ENCODE data around the gene DOCK3. TPM values are rescaled to one million over a fixed set of nuclear protein-coding genes. Genes with fewer than 3 reads are reported as not detected.

Gene DOCK3
- total RNA-seq, 1 experiment from 2014 or later: 5.6 TPM

- ChIA-PET POLR2A (no interaction called here), CTCF (interaction anchor here (1.3 to 1.9 kb wide), 2 partner anchors 25 to 96 kb away, joined by 3 to 6 read pairs; no protein-coding TSS in a partner anchor)
- Mint-ChIP-seq H3K36me3 (no peaks in the 10 kb centered on the region), H3K27ac (no peak overlapping the region), H3K9me3 (no peaks in the 10 kb centered on the region), H3K27me3 (ENCODE audit: low read depth) (no peaks in the 10 kb centered on the region), H3K4me3 (no peak overlapping the region), H3K4me1 (no peaks in the 10 kb centered on the region)
- ATAC-seq (no peak), DNase-seq (ENCODE audit: low spot score) (no peak)
- no peak for TF ChIP-seq ZNF138 (CRISPR knock-in tag; conservative IDR thresholded peaks at IDR 0.05)
- no peak for TF ChIP-seq USF1 (CRISPR knock-in tag; IDR thresholded peaks at IDR 0.05)
- no peak for TF ChIP-seq AR (CRISPR knock-in tag; IDR thresholded peaks at IDR 0.05)
- TF ChIP-seq CTCF (IDR thresholded peaks at IDR 0.05): no peak
- TF ChIP-seq ERG (CRISPR knock-in tag; IDR thresholded peaks at IDR 0.05): no peak
- no peak for TF ChIP-seq AFF4 (CRISPR knock-in tag; IDR thresholded peaks at IDR 0.05; ENCODE audit: borderline replicate concordance)
- no peak for TF ChIP-seq HMGA2 (CRISPR knock-in tag; IDR thresholded peaks at IDR 0.05)
- TF ChIP-seq JUN (CRISPR knock-in tag; IDR thresholded peaks at IDR 0.05): no peak
- no peak for TF ChIP-seq FOXP4 (CRISPR knock-in tag; IDR thresholded peaks at IDR 0.05)
- TF ChIP-seq SMAD3 (CRISPR knock-in tag; IDR thresholded peaks at IDR 0.05; ENCODE audit: borderline replicate concordance): no peak
- TF ChIP-seq TEAD4 (CRISPR knock-in tag; IDR thresholded peaks at IDR 0.05): no peak
- TF ChIP-seq NFE2L1 (CRISPR knock-in tag; IDR thresholded peaks at IDR 0.05): no peak
Observed at GRCh38 chr3:51075221-51075775, 400.6 kb downstream of the DOCK3 start.

Data from WTC11 (cell line).